Lung microvascular endothelial cell (primary cell): ENCODE data around the gene CRX. TPM values are rescaled to one million over a fixed set of nuclear protein-coding genes. Genes with fewer than 3 reads are reported as not detected.
"Not testable (repeated sequence)": the region's sequence is repeated elsewhere in the genome, so short reads cannot be mapped to it uniquely, and the experiment has no call there.

Experiments used
- DNase-seq, 2 donors: peaks; one replicate each; pipeline versions ENCODE4 v3.0.0 to v3.0.0-alpha.2; 2010; ENCODE audit warnings: low read depth in 2 of 2
- total RNA-seq: library from RNA; depleted of rRNA; stranded (reverse); fragments of >200 nt; gene quantifications from 2 replicates; pipeline ENCODE4 v1.2.1, GENCODE V29; 2014

Gene CRX
- not detected in 2 replicates for total RNA-seq

DNA sequence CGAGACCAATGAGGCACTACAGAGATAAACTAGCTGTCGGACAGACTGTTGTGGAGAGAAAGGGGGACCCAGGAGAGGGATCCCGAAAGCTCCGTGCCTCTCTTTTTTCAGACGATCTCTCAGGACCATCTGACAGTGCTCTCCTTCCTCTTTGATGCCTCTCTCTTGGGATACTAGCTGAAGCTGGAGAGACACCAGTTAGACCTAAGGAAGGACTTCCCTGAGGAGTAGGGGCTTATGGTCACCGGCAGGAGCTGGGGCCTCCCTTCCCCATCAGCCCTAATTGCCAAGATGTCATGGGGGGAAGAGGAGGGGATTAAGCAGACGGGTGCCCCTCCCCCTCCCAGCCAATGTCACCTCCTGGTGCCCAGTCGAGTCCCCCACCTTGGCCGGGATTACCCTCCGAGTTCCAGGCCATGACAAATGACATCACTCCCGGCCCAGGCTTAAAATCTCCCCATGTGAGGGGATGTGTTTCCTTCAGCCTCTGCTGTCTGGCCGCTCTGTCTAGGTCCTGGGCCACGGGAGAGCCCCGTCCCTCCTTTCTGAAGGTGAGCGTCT, at the start of gene CRX:
Gene CRX (plus strand): TSS at position 478 of the 561 bp plus-strand sequence. CDS start 12,507 bp downstream, outside the sequence.
- no peak for DNase-seq

DNA sequence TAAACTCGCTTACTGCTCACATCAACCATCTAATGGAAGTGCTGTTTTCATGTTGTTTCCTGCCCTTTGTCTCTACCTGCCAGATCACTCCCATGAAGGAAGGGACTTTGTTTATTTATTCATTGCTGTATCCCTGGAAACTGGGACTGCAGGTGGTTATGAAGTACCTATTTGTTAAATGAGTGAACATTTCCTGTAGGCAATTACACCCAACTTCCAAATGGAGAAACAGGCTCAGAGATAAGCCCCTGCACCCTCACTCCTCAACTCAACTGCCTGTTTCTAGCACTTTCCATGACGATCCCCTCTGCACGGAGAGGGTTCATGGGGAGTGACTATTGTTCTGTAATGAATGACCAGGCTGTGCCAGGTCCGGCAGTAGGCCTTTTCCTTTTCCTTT, 45.2 kb upstream of the CRX start:
- peak; percentile 61 to 94 for DNase-seq

DNA sequence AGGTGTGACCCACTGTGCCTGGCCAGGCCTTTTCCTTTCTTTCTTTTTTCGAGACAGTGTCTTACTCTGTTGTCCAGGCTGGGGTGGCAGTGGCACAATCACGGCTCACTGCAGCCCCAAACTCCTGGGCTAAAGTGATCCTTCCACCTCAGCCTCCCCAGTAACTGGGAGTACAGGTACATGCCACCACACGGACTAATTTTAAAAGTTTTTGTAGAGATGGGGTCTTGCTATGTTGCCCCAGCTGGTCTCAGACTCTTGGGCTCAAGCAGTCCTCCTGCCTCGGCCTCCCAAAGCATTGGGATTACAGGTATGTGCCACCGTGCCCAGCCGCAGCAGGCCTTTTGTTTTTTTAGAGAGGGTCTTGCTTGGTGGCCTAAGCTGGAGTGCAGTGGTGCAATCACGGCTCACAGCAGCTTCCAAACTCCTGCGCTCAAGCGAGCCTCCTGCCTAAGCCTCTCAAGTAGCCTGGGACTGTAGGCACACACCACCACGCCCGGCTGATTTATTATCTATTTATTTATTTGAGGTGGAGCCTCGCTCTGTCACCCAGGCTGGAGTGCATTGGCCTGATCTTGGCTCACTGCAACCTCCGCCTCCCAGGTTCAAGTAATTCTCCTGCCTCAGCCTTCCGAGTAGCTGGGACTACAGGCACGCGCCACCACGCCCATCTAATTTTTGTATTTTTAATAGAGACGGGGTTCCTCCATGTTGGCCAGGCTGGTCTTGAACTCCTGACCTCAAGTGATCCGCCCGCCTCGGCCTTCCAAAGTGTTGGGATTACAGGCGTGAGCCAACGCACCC, 44.3 kb upstream of the CRX start:
- DNase-seq = not testable (repeated sequence)

DNA sequence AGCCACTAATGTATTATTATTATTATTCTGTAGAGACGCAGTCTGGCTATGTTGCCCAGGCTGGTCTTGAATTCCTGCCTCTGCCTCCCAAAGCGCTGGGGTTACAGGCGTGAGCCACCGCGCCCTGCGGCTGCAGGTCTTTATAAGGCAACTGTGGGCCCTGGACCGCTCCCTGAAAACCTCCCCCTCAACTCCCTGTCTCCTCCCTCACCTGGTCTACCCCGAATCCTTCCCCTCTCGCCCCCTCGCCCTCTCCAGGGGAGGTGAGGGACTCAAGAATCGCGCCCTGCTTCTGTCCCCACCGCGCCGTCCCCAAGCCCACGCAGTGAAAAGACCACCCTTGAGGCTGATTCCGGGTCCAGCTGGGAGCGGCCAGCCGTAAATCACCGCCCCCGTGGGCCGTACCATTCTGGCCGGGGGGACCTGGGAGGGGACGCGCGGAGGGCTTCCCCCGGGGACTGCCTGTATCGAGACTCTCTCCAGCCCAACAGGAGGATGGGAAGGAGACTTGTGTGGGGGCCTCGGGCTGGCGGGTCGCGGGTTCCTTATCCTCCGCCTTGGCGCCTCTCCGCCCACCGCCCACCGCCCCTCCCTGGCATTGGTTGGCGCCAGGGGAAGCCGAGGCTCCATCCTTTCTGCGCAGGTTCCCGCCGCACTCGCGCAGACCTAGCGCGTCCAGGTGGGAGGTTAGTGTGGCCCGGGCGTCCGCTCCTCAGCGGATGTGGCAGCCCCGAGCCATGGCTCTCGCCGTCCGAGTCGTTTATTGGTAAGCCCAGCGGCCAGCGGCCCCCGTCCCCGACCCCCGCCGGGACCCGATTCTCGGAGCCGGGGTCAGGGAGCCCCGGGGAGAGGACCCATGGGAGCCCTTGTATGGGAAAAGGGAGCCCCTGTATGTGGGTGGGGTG, 43.4 kb upstream of the CRX start, which contains the start of gene SELENOW:
Gene SELENOW (plus strand): TSS at position 655 of the 905 bp plus-strand sequence. CDS start 83 bp downstream, at position 738.
- DNase-seq = peak; percentile 70 to 83

DNA sequence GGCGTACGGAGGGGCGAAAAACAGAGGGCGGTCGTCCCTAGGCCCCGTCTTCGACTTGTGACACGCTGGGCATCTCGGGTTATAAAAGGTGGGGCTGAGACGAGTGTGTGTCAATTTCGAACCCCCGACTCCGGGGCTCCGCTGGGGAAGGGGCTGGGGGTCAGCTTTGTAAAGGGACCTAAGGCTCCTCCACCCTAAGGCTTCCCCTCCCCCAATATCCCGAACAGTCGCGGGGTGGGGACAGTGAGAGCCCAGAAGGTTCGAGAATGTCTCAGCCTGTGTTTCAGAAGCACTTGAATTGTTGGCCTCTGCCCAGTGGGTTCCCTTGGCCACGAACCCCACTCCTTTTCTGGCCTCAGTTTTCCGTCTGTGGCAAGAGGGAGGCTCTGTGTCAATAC, 42.8 kb upstream of the CRX start:
- DNase-seq = peak in 1 of 2 donors; percentile 23

DNA sequence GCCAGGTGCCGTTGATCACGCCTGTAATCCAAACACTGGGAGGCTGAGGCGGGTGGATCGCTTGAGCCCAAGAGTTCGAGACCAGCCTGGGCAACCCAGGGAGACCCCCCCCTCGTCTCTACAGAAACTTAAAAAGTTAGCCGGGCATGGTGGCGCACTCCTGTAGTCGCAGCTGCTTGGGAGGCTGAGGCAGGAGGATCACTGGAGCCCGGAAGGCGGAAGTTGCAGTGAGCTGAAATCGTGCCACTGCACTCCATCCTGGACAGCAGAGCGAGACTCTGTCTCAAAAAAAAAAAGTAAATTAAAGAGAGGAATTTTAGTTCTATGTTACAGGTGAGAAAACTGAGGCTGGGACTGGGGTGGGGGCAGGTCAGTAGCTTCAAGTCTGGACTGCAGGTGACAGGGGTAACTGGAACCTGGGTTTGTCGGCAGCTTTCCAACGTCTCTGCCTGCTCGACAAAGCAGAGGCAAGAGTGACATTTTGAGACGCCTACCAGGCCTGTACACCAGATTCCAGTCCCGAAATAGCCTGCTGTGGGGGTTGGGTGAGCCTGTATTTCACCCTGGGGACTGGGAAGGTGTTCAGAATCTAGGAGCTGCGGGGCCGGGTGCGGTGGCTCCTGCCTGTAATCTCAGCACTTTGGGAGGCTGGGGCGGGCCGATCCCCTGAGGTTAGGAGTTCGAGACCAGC, 42.1 kb upstream of the CRX start:
- no peak for DNase-seq

DNA sequence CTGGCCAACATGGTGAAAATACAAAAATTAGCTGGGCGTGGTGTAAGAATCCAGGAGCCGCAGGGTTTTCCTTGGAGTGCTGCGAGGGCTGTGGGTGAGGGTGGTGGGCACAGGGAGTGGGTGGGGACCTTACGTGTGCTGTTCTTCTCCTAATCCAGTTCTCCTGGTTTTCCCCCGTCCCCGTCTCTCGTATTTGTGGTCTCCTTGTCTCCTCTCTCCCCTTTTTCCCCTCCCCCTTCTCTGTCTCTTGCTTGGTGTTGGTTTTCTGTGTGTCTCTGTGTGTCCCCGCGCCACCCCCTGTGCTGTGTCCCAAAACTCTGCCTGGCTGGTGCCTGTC, 41.6 kb upstream of the CRX start:
- DNase-seq = no peak

DNA sequence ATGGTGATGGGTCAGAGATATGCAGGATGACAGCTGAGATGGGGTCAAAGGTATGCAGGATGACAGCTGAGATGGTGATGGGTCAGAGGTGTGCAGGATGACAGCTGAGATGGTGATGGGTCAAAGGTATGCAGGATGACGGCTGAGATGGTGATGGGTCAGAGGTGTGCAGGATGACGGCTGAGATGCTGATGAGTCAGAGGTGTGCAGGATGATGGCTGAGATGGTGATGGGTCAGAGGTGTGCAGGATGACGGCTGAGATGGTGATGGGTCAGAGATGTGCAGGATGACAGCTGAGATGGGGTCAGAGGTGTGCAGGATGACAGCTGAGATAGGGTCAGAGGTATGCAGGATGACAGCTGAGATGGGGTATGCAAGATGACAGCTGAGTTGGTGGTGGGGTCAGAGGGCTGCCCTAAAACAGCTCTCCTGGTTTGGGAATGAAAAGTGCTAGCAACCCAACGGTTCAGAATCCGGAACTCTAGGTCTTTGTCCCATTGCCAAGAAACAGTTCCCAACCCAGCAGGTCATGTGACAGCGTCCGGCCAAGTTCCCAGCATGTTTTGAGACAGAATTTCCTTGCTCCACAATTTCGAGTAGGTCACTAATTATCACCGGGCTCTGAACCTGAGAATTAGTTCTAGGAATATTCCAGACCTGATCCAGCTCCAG, 40.0 kb upstream of the CRX start:
- peak; percentile 40 to 52 for DNase-seq

DNA sequence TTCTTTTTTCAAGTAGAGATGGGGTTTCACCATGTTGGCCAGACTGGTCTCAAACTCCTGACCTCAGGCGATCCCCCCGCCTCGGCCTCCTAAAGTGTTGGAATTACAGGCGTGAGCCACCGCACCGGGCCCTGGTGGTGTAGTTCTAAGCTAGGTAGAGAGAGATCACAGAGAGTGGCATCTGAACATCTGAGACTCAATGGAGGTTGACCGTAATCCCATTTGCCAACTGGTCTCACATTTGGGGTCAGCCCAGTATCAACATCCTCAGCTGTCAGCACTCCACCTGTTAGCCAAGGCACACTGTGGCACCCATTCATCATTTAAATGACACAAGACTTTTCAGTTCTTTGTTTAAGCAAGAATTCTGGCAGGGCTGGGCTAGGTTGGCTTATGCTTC, 35.2 kb upstream of the CRX start:
- DNase-seq = peak in 1 of 2 donors; percentile 81

DNA sequence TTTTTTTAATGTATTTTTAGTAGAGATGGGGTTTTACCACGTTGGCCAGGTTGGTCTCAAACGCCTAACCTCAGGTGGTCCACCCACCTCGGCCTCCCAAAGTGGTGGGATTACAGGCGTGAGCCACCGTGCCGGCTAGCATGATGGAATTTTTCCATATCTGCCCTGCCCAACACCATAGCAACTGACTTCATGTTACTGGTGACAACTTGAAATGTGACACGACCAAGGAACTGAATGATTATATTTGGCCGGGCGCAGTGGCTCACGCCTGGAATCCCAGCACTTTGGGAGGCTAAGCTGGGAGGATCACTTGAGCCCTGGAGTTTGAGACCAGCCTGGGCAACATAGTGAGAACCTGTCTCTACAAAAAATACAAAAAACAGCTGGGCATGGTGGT, 34.4 kb upstream of the CRX start:
- peak in 1 of 2 donors; percentile 29 for DNase-seq

DNA sequence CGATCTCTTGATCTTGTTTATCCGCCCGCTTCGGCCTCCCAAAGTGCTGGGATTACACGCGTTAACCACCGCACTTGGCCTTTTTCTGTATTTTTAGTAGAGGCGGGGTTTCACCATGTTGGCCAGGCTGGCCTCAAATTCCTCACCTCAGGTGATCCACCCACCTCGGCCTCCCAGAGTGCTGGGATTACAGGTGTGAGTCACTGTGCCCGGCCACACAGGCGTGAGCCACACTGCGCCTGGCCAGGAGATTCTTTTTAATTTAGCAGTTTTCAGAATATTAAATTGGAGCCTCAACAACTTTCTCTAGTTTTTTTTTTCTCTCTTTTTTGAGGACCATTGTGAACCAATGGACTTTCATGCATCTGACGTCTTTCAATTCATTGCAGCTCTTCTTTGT, 31.9 kb upstream of the CRX start:
- DNase-seq = not testable (repeated sequence)

DNA sequence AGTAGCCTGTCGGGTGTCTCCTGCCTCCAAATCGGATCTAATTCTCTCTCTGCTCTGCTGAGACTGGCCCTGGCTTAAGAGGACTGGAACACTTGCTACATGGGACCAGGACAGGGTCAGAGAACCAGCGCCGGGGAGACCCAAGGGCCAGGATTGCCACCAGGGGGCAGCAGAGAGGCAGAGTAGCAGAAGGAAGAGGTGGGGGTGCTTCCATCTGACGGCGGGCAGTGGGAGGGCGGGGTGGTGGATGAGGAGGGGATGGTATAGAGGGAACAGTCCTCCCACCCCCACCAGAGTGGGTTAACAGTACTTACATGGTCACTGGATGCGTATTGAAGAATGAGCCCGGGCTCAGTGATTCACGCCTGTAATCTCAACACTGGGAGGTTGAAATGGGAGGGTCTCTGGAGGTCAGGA, 31.3 kb upstream of the CRX start:
- peak; percentile 68 to 79 for DNase-seq

DNA sequence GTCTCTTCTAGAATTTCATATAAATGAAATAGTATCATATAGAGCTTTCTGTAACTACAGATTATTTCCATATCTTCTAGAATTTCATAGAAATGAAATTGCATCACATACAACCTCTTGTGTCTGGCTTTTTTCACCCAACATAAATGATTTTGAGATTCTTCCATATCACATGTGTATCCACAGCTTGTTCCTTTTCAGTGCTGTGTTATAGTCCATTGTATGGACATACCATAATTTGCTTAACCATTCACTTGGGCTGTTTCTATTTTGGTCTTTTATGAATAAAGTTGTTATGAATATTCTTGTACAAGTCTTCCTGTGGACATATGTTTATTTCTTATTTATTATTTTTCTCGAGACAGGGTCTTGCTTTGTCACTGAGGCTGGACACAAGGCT, 29.1 kb upstream of the CRX start:
- no peak for DNase-seq

DNA sequence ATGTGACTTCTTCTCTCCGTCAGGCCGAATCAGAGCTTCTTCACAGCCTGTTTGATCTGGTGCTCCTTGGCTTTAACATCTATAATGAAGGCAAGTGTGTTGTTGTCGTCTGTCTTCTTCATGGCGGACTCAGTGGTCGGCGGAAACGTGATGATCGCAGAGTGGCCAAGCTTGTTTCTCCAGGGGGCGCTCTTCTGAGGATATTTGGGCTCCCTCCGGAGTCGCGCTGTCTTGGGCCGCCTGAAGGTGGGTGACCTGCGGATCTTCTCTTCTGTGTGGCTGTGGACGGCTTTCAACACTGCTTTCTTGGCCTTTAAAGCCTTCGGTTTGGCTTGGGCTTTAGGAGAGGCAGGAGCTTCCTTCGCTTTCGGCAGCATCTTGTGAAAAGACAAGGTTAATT, 27.2 kb upstream of the CRX start:
- no peak for DNase-seq

DNA sequence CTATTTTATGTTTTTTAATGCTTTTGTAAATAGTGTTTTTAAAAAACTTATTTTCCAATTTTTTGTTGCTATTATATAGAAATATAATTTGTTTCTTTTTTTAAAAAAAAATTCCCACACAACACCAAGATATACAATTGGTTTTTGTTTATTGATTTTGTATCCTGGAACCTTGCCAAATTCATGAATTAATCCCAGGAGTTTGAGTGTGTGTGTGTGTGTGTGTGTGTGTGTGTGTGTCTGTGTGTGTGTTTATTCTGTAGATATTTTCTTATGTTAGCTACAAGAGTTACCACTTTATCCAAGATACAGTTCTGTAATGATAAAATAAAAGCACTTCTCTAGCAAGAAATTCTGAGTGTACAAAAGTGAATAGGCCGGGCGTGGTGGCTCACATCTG, 25.0 kb upstream of the CRX start:
- no peak for DNase-seq

DNA sequence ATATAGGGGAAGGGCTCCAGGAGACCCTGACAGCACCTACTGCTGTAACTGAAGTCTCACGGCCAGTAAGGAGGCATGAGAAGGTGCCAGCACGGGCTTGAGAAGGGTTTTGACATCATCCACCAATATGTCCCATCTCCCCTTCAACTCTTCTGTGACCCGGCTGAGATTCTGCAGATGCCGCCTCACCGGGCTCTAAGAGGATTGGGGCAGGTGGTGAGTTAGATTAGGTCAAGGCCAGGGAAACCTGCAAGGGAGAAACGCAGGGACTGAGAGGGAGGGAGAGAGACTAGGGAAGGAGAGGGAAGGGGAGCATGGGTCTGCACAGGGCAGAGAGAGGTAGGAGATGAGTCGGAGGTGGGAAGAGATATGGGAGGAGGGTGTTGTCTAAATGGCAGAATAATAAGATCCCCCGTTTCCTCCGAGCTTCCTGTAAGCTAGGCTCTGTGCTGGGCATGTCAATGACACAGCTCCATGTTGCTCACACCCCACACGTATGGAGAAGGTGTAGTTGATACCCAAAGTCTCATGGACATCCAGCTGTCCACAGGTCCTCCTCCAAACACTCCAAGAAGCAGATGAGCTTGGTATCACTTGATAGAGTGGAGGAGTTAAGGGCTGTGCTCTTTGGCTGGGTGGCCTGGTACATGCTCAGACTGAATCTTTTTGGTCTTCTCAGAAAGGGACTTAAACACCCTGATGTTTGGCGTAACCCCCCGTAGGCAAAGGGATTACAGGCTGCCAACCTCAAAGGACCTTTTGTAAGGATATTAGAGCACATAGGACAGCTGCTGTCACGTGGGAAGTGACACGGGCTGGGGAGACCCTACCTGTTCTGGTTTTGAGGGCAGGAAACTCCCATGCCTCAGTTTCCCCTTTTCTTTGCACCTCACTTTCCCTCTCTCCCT, 23.5 kb upstream of the CRX start:
- no peak for DNase-seq

DNA sequence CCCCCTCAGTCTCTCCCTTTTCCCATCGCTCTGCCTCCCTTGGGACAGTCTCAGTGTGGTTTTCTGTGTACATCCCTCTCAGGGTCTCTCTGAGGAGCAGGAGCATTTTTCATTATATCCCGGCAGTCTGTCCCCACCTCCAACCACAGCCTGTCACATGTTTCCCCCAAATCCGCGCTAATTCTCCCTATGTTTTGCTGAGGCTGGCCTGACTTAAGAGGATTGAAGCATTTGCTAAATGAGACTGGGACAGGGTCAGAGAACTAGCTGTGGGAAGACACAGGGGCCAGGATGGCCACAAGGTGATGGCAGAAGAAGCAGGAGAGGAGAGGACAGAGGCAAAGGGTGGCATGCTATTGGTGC, 22.9 kb upstream of the CRX start:
- DNase-seq = no peak

DNA sequence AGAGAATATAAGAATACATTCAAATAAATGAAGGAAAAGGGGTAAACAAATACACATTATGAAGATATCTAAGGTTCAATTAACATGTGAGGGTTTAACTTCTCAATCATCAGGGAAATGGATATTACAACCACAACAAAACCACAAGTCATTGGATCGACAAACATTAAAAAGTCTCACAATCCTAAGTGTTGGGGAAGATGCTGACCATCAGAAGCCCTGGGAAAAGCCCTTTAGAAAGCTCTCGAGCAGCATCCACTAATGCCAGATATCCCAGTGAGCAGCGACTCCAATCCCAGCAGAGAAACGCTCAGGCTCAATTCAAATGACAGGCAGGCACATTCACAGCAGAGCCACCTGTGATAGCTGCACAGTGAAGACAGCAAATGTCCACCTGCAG, 20.5 kb upstream of the CRX start:
- no peak for DNase-seq

DNA sequence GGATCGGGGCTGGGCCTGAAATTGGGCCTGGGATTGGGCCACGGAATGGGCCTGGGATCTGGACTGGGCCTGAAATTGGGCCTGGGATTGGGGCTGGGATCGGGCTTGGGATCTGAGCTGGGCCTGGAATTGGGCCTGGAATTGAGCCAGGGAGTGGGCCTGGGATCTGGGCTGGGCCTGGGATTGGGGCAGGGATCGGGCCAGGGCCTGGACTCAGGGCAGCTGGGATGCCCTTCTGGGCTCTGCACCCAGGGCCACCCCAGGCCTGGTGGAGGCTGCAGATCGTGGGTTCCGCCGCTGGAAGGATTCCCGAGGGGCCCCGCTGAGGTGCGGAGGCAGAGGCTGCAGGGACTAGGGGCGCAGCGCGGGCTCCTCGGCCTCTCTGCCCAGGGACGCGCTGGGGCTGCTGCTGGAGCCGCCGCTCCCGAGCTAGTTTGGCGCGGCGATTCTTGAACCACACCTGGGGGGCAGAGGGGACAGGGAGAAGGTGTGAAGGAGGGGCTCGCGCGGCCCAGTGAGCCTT, 19.2 kb upstream of the CRX start:
- no peak for DNase-seq

DNA sequence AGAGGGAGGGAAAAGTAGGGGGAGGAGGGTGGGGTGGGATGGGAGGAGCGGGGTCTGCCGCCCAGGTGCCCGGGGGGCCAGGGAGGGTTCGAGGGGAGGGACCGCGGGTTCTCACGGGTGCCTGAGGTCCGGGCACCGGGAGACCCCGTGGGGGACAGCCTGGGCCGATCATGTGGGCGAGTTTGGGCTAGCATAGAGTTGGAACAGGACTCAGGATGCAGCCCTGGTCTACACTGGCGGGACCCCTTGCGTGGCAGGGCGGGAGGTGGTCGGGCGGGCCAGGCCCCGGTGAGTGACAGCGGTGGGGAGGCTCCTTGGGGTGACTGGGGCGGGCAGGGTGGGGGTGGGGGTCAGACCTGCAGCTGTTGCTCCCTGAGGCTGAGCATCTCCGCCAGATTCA, 18.6 kb upstream of the CRX start:
- DNase-seq = not testable (repeated sequence)
